Esophagus muscularis mucosa (tissue), 4 donors: Measurements from ENCODE around the gene USP35. TPM values are rescaled to one million over a fixed set of nuclear protein-coding genes. Genes with fewer than 3 reads are reported as not detected.
"Not testable (repeated sequence)": the region's sequence is repeated elsewhere in the genome, so short reads cannot be mapped to it uniquely, and the experiment has no call there.

Experiments
- DNase-seq: peaks from one replicate; pipeline ENCODE4 v3.0.0-alpha.2; 2017; ENCODE audit errors: extremely low spot score
- H3K27ac ChIP-seq, 4 donors: fragments of 200-600 bp; sonication (generic); replicated peaks in 1 of 4; 1 replicate in 3 of 4; 2 replicates in 1 of 4; pipeline ENCODE4 v1.5.1; 2016 to 2019; ENCODE audit warnings: mild to moderate bottlenecking in 1 of 4
- H3K27me3 ChIP-seq, 4 donors: fragments of 200-600 bp; sonication (generic); one replicate each; pipeline versions ENCODE4 v1.5.1 to v1.6.0; 2016 to 2019
- H3K36me3 ChIP-seq, 4 donors: fragments of 200-600 bp; sonication (generic); one replicate each; pipeline ENCODE4 v1.5.1; 2016 to 2019
- H3K4me1 ChIP-seq, 4 donors: fragments of 200-600 bp; sonication (generic); one replicate each; pipeline ENCODE4 v1.5.1; 2016 to 2019
- H3K4me3 ChIP-seq, 4 donors: fragments of 200-600 bp; sonication (generic); 1 replicate in 2 of 4; 2 replicates in 2 of 4; pipeline ENCODE4 v1.5.1; 2016 to 2019; ENCODE audit warnings: mild to moderate bottlenecking in 4 of 4, moderate library complexity in 1 of 4
- H3K9me3 ChIP-seq, 4 donors: fragments of 200-600 bp; sonication (generic); 1 replicate in 3 of 4; 2 replicates in 1 of 4; pipeline ENCODE4 v1.5.1; 2016 to 2019
- EP300 ChIP-seq: sonication (generic); formaldehyde crosslinking; IDR thresholded peaks from one replicate; pipeline ENCODE4 v1.6.1; 2017; ENCODE audit warnings: antibody characterized with exemption
- POLR2A ChIP-seq: fragments of 450-650 bp; IDR thresholded peaks from one replicate; pipeline ENCODE4 v1.6.1; 2017; ENCODE audit warnings: antibody characterized with exemption, moderate library complexity, mild to moderate bottlenecking, low read depth
- POLR2AphosphoS5 ChIP-seq, 2 donors: sonication (generic); formaldehyde crosslinking; IDR thresholded peaks; one replicate each; pipeline ENCODE4 v1.6.1; 2017; ENCODE audit warnings: antibody characterized with exemption in 2 of 2
- WGBS: methylation state at CpG from one replicate; pipeline ENCODE4 v1.1.5; 2018; 5-methylcytosine and 5-hydroxymethylcytosine counted together
- intact Hi-C: fragments of 100-400 bp; cut with DNase I; formaldehyde crosslinking; loops from one replicate; pipeline ENCODE4 v1.15.1; 2023
- total RNA-seq, 4 donors: library from RNA; depleted of rRNA; stranded (reverse); fragments of >200 nt; gene quantifications; one replicate each; pipeline versions ENCODE4 v1.1.0 to v1.2.1, GENCODE V29; 2016
- TF ChIP-seq, protein P1 (sequence below), 3 experiments: fragments of 200-600 bp in 2 of 3; fragments of 450-650 bp in 1 of 3; sonication (generic) in 2 of 3; IDR thresholded peaks; one replicate each; pipeline ENCODE4 v1.5.1; 2017 to 2019; ENCODE audit warnings: antibody characterized with exemption in 3 of 3, mild to moderate bottlenecking in 2 of 3, moderate library complexity in 1 of 3

Gene USP35
- total RNA-seq, 4 donors from 2014 or later: 5.8 to 15.4 (median 11.3) TPM

- no peaks in the 10 kb centered on the region for H3K9me3 ChIP-seq
- 100% methylated on average over 7 of the region's 11 CpGs for WGBS
- no peak for TF ChIP-seq POLR2A
- TF ChIP-seq POLR2AphosphoS5 (IDR thresholded peaks at IDR 0.05): no peak
- TF ChIP-seq, protein P1, sequence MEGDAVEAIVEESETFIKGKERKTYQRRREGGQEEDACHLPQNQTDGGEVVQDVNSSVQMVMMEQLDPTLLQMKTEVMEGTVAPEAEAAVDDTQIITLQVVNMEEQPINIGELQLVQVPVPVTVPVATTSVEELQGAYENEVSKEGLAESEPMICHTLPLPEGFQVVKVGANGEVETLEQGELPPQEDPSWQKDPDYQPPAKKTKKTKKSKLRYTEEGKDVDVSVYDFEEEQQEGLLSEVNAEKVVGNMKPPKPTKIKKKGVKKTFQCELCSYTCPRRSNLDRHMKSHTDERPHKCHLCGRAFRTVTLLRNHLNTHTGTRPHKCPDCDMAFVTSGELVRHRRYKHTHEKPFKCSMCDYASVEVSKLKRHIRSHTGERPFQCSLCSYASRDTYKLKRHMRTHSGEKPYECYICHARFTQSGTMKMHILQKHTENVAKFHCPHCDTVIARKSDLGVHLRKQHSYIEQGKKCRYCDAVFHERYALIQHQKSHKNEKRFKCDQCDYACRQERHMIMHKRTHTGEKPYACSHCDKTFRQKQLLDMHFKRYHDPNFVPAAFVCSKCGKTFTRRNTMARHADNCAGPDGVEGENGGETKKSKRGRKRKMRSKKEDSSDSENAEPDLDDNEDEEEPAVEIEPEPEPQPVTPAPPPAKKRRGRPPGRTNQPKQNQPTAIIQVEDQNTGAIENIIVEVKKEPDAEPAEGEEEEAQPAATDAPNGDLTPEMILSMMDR (IDR thresholded peaks at IDR 0.05): no peak
- TF ChIP-seq EP300: no peak
- peak overlapping the region in 3 of 4 donors; percentile 76 to 79 (median 77) for H3K27ac ChIP-seq
- H3K4me3 ChIP-seq: no peak overlapping the region
- no peak for DNase-seq
- no peaks in the 10 kb centered on the region for H3K27me3 ChIP-seq
- peaks cover 9 to 30% (median 20%) of the 10 kb centered on the region in 4 donors for H3K36me3 ChIP-seq
- H3K4me1 ChIP-seq: peaks cover 33 to 65% (median 46%) of the 10 kb centered on the region in 4 donors
- intact Hi-C loops: no loop called here
Measured at GRCh38 chr11:78170413-78170812, 18.3 kb upstream of the USP35 start.

- Histone ChIP-seq H3K4me3 (no peak overlapping the region), H3K36me3 (peaks cover 9 to 31% (median 20%) of the 10 kb centered on the region in 4 donors), H3K9me3 (no peaks in the 10 kb centered on the region), H3K27ac (peak overlapping the region in 2 of 4 donors; percentile 76 to 79), H3K4me1 (peaks cover 33 to 64% (median 46%) of the 10 kb centered on the region in 4 donors), H3K27me3 (no peaks in the 10 kb centered on the region)
- intact Hi-C loops: no loop called here
- DNase-seq: no peak
- TF ChIP-seq POLR2A (no peak), EP300 (no peak), POLR2AphosphoS5 (IDR thresholded peaks at IDR 0.05) (no peak)
- TF ChIP-seq, protein P1 (IDR thresholded peaks at IDR 0.05): no peak
- 84% methylated on average over 7 of the region's 7 CpGs for WGBS
Measured at GRCh38 chr11:78170874-78171549, 17.7 kb upstream of the USP35 start.

GRCh38 chr11:78171951-78172350, 16.8 kb upstream of the USP35 start:
- peaks cover 9 to 40% (median 23%) of the 10 kb centered on the region in 4 donors for H3K36me3 ChIP-seq
- H3K27ac ChIP-seq: no peak overlapping the region
- intact Hi-C loops: no loop called here
- WGBS: 93% methylated on average over 6 of the region's 6 CpGs
- H3K27me3 ChIP-seq: no peaks in the 10 kb centered on the region
- no peak overlapping the region for H3K4me3 ChIP-seq
- peaks cover 31 to 55% (median 43%) of the 10 kb centered on the region in 4 donors for H3K4me1 ChIP-seq
- TF ChIP-seq, protein P1 (IDR thresholded peaks at IDR 0.05): no peak
- TF ChIP-seq POLR2A (no peak), EP300 (no peak)
- no peaks in the 10 kb centered on the region for H3K9me3 ChIP-seq
- no peak for DNase-seq

GRCh38 chr11:78175862-78176261, 12.9 kb upstream of the USP35 start:
- H3K27me3 ChIP-seq, DNase-seq, H3K4me3 ChIP-seq, H3K27ac ChIP-seq, H3K9me3 ChIP-seq, intact Hi-C loops: not testable (repeated sequence)
- Histone ChIP-seq H3K36me3 (peaks cover 9 to 45% (median 28%) of the 10 kb centered on the region in 4 donors), H3K4me1 (peaks cover 0 to 17% (median 10%) of the 10 kb centered on the region in 4 donors)
- WGBS: 93% methylated on average over 3 of the region's 3 CpGs

GRCh38 chr11:78176605-78177141, 12.0 kb upstream of the USP35 start:
- no peak for DNase-seq

More at GRCh38 chr11:78176605-78177141, 12.0 kb upstream of the USP35 start:
- H3K4me1 ChIP-seq: peaks cover 0 to 16% (median 9%) of the 10 kb centered on the region in 4 donors
- intact Hi-C loops: no loop called here
- H3K27ac ChIP-seq: no peak overlapping the region
- H3K9me3 ChIP-seq: no peaks in the 10 kb centered on the region
- no peaks in the 10 kb centered on the region for H3K27me3 ChIP-seq
- WGBS: 95% methylated on average over 10 of the region's 10 CpGs
- TF ChIP-seq, protein P1 (IDR thresholded peaks at IDR 0.05): no peak
- no peak for TF ChIP-seq POLR2AphosphoS5 (IDR thresholded peaks at IDR 0.05)
- TF ChIP-seq EP300: no peak
- no peak for TF ChIP-seq POLR2A
- H3K4me3 ChIP-seq: no peak overlapping the region
- H3K36me3 ChIP-seq: peaks cover 9 to 42% (median 27%) of the 10 kb centered on the region in 4 donors
